Measurements from ENCODE around the gene EIF4EBP2.

Gene EIF4EBP2

GRCh38 chr10:70417568-70417967 lies 13.6 kb downstream of the EIF4EBP2 start:
- DNase-seq (ENCODE audit: insufficient read length, low spot score) (no peak), FAIRE-seq (no peak)
- TF ChIP-seq, protein P1, sequence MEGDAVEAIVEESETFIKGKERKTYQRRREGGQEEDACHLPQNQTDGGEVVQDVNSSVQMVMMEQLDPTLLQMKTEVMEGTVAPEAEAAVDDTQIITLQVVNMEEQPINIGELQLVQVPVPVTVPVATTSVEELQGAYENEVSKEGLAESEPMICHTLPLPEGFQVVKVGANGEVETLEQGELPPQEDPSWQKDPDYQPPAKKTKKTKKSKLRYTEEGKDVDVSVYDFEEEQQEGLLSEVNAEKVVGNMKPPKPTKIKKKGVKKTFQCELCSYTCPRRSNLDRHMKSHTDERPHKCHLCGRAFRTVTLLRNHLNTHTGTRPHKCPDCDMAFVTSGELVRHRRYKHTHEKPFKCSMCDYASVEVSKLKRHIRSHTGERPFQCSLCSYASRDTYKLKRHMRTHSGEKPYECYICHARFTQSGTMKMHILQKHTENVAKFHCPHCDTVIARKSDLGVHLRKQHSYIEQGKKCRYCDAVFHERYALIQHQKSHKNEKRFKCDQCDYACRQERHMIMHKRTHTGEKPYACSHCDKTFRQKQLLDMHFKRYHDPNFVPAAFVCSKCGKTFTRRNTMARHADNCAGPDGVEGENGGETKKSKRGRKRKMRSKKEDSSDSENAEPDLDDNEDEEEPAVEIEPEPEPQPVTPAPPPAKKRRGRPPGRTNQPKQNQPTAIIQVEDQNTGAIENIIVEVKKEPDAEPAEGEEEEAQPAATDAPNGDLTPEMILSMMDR (IDR thresholded peaks at IDR 0.05; ENCODE audit: insufficient read depth, missing control alignments): no peak

GRCh38 chr10:70418229-70418628 lies 14.3 kb downstream of the EIF4EBP2 start:
- no peak for DNase-seq (ENCODE audit: insufficient read length, low spot score)
- FAIRE-seq: no peak

GRCh38 chr10:70418713-70419112 lies 14.8 kb downstream of the EIF4EBP2 start:
- TF ChIP-seq, protein P1 (IDR thresholded peaks at IDR 0.05; ENCODE audit: insufficient read depth, missing control alignments): no peak
- no peak for FAIRE-seq
- no peak for DNase-seq (ENCODE audit: insufficient read length, low spot score)

More at GRCh38 chr10:70418229-70418628, 14.3 kb downstream of the EIF4EBP2 start:
- TF ChIP-seq, protein P1 (IDR thresholded peaks at IDR 0.05; ENCODE audit: insufficient read depth, missing control alignments): no peak

DNA sequence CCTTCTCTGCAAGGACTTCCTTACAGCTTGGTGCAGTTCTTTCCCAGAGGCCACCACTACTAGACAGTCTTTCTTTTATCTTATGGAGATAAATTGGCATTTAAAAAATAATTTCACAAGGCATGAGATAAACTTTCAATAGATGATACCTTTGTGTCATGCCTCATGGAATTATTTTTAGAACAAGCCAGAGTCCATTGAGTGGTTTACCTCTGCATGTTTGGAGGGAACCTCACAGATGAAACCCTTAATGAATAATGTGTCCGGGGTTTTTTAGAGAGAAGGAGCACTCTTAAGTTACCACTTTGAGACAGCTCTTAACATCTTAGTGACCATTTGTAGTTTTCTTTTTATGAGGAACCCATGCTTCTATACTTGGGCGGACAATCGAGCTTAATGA lies 20.4 kb downstream of the EIF4EBP2 start:
- FAIRE-seq (no peak), DNase-seq (ENCODE audit: insufficient read length, low spot score) (no peak)
- TF ChIP-seq, protein P1 (IDR thresholded peaks at IDR 0.05; ENCODE audit: insufficient read depth, missing control alignments): no peak

DNA sequence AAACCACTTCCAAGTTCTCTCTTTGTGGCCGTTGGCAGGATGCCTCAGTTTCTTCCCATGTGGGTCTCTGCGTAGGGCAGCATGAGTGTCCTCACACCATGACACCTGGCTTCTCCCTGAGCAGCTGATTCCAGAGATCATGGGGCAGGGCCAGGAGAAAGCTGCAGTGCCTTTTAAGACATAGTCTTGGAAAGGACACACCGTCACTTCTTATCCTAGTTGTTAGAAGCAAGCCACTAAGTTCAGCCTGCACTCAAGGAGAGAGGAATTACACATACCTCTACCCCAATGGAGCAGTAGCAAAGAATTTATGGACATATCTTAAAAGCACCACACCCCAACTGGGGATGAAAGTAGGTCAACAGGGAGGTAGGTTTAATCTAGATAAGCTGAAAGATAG lies 21.2 kb downstream of the EIF4EBP2 start:
- no peak for DNase-seq (ENCODE audit: insufficient read length, low spot score)
- FAIRE-seq: no peak
- TF ChIP-seq, protein P1 (IDR thresholded peaks at IDR 0.05; ENCODE audit: insufficient read depth, missing control alignments): no peak

DNA sequence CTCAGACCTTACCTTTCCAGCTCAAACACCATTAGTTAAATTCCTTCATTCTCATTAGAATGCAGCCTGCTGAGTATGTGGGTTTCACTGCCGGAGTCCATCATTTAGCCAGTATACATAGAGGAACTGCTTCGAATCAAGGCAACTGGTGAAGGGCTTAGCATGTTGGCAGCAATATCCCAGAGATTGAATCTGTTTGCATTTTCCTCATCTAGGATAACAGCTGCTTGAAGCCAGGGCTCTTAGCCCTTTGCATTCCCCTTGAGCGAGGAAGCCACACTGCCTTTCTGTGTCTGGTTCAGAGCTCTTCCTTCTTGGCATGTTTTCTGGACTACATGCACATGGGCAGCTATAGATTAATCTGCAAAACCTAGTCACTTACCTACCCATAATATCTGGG lies 22.9 kb downstream of the EIF4EBP2 start:
- FAIRE-seq (no peak), DNase-seq (ENCODE audit: insufficient read length, low spot score) (no peak)
- TF ChIP-seq, protein P1 (IDR thresholded peaks at IDR 0.05; ENCODE audit: insufficient read depth, missing control alignments): no peak

DNA sequence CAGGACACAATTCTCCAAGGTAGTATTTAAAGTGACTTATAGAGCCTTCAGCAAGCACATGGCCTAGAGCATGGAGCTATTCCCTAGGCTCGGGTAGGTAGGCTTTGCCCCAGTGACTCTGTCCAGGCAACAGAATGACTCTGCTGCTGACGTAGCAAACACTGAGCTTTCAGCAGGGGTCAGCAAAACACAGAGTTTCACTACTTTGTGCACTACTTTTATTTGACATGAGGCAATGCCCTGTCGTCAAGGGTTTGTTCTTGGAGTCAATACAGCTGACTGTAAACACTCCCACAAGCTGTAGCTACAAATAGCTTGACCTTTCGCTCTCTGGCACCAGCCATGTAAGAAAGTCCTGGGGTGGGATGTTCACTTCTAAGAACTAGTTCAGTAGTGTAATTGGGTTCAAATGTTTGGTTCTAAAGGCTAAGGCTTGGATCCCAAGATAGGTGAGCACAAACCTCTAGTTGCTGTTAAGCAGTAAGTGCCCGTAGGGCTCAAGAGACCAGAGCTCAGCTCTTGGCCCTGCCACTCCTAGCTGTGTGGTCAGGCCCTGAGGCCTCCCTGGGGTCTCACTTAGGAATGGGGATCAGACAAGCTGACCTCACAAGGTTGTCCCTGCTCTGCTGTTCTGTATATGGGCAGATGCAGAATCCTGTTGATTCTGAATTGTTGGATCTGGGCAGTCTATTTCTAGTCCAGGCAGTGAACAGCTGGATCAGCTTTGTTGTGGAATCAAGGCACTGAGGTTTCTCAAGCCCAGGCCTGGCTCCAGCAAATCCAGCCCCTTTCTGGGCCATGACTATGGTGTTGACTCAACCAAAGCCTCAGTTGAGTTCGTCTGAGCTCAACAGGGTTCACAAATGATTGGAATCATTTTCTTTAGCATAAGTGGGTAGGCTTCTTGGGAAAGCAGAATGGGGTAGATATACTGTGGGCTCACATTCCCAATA lies 26.8 kb downstream of the EIF4EBP2 start:
- FAIRE-seq (no peak), DNase-seq (ENCODE audit: insufficient read length, low spot score) (no peak)
- TF ChIP-seq, protein P1 (IDR thresholded peaks at IDR 0.05; ENCODE audit: insufficient read depth, missing control alignments): no peak

Data from D721Med (cell line).